ENCODE data around the gene SAMD4A.

The SAMD4A gene

DNA sequence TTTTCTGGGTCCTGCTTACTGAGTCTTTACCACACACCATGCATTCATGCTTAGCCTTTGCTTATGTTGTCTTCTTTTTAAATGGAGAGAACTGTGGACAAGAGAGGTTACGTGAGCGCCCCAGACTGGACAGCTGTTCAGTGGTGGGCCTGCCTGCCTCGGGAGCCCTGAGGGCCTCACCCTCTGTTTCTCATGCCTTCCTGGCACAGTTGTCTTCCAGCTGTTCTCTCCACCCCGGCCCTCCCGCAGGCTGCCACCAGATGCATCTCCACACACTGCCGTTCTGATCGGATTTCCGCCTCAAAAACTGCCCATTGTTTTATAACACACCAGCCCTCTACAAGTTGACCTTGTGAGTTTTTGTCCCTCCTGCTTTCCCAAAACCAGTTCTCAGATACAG is 100.8 kb downstream of the SAMD4A start:
- TF ChIP-seq GABPA (IDR thresholded peaks at IDR 0.05; ENCODE audit: low read depth) (no peak), POLR2AphosphoS5 (IDR thresholded peaks at IDR 0.05; ENCODE audit: low read depth) (no peak), SPI1 (IDR thresholded peaks at IDR 0.05; ENCODE audit: borderline replicate concordance, low read depth) (no peak), CTCF (IDR thresholded peaks at IDR 0.05; ENCODE audit: insufficient read depth, low read length) (no peak)
- TF ChIP-seq, protein P1, sequence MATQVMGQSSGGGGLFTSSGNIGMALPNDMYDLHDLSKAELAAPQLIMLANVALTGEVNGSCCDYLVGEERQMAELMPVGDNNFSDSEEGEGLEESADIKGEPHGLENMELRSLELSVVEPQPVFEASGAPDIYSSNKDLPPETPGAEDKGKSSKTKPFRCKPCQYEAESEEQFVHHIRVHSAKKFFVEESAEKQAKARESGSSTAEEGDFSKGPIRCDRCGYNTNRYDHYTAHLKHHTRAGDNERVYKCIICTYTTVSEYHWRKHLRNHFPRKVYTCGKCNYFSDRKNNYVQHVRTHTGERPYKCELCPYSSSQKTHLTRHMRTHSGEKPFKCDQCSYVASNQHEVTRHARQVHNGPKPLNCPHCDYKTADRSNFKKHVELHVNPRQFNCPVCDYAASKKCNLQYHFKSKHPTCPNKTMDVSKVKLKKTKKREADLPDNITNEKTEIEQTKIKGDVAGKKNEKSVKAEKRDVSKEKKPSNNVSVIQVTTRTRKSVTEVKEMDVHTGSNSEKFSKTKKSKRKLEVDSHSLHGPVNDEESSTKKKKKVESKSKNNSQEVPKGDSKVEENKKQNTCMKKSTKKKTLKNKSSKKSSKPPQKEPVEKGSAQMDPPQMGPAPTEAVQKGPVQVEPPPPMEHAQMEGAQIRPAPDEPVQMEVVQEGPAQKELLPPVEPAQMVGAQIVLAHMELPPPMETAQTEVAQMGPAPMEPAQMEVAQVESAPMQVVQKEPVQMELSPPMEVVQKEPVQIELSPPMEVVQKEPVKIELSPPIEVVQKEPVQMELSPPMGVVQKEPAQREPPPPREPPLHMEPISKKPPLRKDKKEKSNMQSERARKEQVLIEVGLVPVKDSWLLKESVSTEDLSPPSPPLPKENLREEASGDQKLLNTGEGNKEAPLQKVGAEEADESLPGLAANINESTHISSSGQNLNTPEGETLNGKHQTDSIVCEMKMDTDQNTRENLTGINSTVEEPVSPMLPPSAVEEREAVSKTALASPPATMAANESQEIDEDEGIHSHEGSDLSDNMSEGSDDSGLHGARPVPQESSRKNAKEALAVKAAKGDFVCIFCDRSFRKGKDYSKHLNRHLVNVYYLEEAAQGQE (IDR thresholded peaks at IDR 0.05; ENCODE audit: insufficient replicate concordance, low read depth) = no peak
- Histone ChIP-seq H3K4me3 (replicated peaks; ENCODE audit: insufficient read depth, low read length) (no peak overlapping the region), H3K27me3 (ENCODE audit: insufficient read depth, poor library complexity, severe bottlenecking) (no peaks in the 10 kb centered on the region), H3K27ac (replicated peaks) (no peak overlapping the region)
- no peak for DNase-seq (ENCODE audit: low read depth in 1 of 2, low spot score in 1 of 2)

DNA sequence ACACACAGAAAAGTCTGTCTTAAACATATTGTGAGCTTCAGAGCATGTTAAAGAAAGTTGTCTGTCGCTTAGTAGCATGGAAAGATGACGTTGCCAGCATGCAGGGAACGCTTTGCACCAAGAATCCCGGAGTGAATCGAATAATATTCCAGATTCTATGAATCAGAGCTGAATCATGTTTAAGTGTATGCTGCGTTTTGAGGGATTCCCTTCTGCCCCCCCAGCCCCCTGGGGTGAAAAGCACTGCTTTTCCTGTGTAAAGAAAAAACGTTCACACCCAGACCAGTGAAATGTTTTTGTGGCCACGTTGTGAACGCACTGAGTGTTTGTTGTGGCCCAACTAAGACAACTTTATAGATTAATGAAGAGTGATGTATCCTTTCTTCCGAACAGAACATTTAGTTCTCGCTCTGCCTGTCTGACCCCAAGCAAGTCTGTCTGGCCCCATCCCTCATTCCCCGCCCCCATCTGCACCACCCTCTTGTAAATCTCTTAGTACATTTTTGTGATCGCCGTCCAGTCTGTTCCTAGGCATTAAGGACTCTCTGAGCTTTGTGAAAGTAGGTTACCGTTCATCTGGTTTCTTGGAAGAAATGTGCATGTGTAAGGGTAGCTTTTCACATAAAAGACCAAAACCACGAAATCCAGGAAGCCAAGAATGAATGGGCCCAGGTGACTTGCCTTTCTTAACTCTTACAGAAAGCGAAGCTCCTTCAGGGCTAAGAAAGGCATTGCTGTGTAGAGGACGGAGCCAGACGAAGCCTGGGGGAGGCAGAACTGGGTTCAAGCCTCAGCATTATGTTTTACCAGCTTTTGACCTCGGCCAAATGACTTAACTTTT is 103.0 kb downstream of the SAMD4A start:
- TF ChIP-seq CTCF (IDR thresholded peaks at IDR 0.05; ENCODE audit: insufficient read depth, low read length) (no peak), POLR2AphosphoS5 (IDR thresholded peaks at IDR 0.05; ENCODE audit: low read depth) (no peak), GABPA (IDR thresholded peaks at IDR 0.05; ENCODE audit: low read depth) (no peak), SPI1 (IDR thresholded peaks at IDR 0.05; ENCODE audit: borderline replicate concordance, low read depth) (no peak)
- TF ChIP-seq, protein P1 (IDR thresholded peaks at IDR 0.05; ENCODE audit: insufficient replicate concordance, low read depth) = no peak
- no peak overlapping the region for H3K4me3 ChIP-seq (replicated peaks; ENCODE audit: insufficient read depth, low read length)
- H3K27ac ChIP-seq (replicated peaks) = no peak overlapping the region
- DNase-seq (ENCODE audit: low read depth in 1 of 2, low spot score in 1 of 2) = no peak
- H3K27me3 ChIP-seq (ENCODE audit: insufficient read depth, poor library complexity, severe bottlenecking) = no peaks in the 10 kb centered on the region

DNA sequence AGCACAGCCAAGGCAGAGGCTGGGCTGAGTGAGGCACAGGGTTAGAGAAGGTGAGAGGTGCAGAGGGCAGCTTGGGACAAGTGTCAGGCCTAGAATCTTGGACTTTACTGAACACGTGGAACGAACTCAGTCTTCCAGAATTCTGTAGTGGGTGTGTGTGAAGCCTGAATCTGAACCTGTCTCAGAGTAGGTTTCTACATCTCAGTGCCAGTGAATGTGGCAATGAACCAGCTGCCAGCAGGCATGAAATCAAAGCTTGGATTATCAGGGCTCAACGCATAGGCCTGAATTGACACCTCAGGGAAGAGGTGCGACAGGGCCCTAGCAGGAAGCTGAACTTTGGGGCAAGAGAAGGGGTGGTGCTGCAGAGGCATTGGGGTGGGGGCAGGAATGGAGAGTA is 104.6 kb downstream of the SAMD4A start:
- Histone ChIP-seq H3K27me3 (ENCODE audit: insufficient read depth, poor library complexity, severe bottlenecking) (no peaks in the 10 kb centered on the region), H3K27ac (replicated peaks) (no peak overlapping the region), H3K4me3 (replicated peaks; ENCODE audit: insufficient read depth, low read length) (no peak overlapping the region)
- TF ChIP-seq, protein P1 (IDR thresholded peaks at IDR 0.05; ENCODE audit: insufficient replicate concordance, low read depth) = no peak
- DNase-seq (ENCODE audit: low read depth in 1 of 2, low spot score in 1 of 2) = no peak

Data from HL-60 (cell line).